Gastrocnemius medialis (tissue), 4 donors: Measurements from ENCODE around the gene URI1. TPM values are rescaled to one million over a fixed set of nuclear protein-coding genes. Genes with fewer than 3 reads are reported as not detected.

Experiments
- ATAC-seq, 2 donors: fragments of 150-250 bp; one replicate each; pipeline ENCODE4 v1.9.1; 2016
- DNase-seq, 2 donors: peaks; one replicate each; pipeline ENCODE4 v3.0.0-alpha.2; 2019
- H3K27ac ChIP-seq, 4 donors: fragments of 200-600 bp; sonication (generic); 1 replicate in 1 of 4; 2 replicates in 3 of 4; pipeline ENCODE4 v1.5.1; 2016 to 2018; ENCODE audit warnings: mild to moderate bottlenecking in 2 of 4, moderate library complexity in 1 of 4
- H3K27me3 ChIP-seq, 3 donors: fragments of 200-600 bp; sonication (generic) in 2 of 3; 1 replicate in 1 of 3; 2 replicates in 2 of 3; pipeline versions ENCODE4 v1.5.1 to v1.6.0; 2016 to 2019; ENCODE audit warnings: mild to moderate bottlenecking in 1 of 3, moderate library complexity in 1 of 3
- H3K36me3 ChIP-seq, 2 donors: fragments of 200-600 bp; sonication (generic) in 1 of 2; one replicate each; pipeline ENCODE4 v1.5.1; 2017 to 2018
- H3K4me1 ChIP-seq, 2 donors: fragments of 200-600 bp; sonication (generic) in 1 of 2; one replicate each; pipeline ENCODE4 v1.5.1; 2016 to 2017; ENCODE audit warnings: mild to moderate bottlenecking in 2 of 2
- H3K4me3 ChIP-seq, 4 donors: fragments of 200-600 bp; sonication (generic) in 3 of 4; 1 replicate in 1 of 4; 2 replicates in 3 of 4; pipeline ENCODE4 v1.5.1; 2016 to 2019; ENCODE audit warnings: mild to moderate bottlenecking in 2 of 4
- H3K9me3 ChIP-seq, 3 donors: fragments of 200-600 bp; sonication (generic) in 2 of 3; 1 replicate in 1 of 3; 2 replicates in 2 of 3; pipeline ENCODE4 v1.5.1; 2016 to 2019
- CTCF ChIP-seq, 5 experiments: fragments of 450-650 bp in 3 of 5; fragments of 200-600 bp in 2 of 5; sonication (generic) in 2 of 5; IDR thresholded peaks in 4 of 5; conservative IDR thresholded peaks in 1 of 5; 1 replicate in 4 of 5; 2 replicates in 1 of 5; pipeline ENCODE4 v1.5.1; 2016 to 2019; ENCODE audit warnings: antibody characterized with exemption in 5 of 5, mild to moderate bottlenecking in 3 of 5, moderate library complexity in 3 of 5
- POLR2A ChIP-seq, 2 donors: fragments of 450-650 bp; IDR thresholded peaks; one replicate each; pipeline ENCODE4 v1.6.1; 2017; ENCODE audit warnings: antibody characterized with exemption in 2 of 2, mild to moderate bottlenecking in 2 of 2, moderate library complexity in 2 of 2
- in situ Hi-C, 4 donors: fragments of 200-750 bp; cut with MboI; loops; one replicate each; pipeline versions ENCODE4 v1.15.0 to v1.8.0; 2017; ENCODE audit warnings: low sequenced_read_pairs in 4 of 4
- intact Hi-C: fragments of 100-400 bp; cut with DNase I; formaldehyde crosslinking; loops from one replicate; pipeline ENCODE4 v1.15.1; 2023; ENCODE audit warnings: low total_unique reads
- total RNA-seq, 4 donors: library from RNA; depleted of rRNA; stranded (reverse); fragments of >200 nt; gene quantifications; one replicate each; pipeline versions ENCODE4 v1.1.0 to v1.2.3, GENCODE V29; 2016

Gene URI1
- total RNA-seq, 4 donors from 2014 or later = 37.4 to 84.1 (median 59.2) TPM

DNA sequence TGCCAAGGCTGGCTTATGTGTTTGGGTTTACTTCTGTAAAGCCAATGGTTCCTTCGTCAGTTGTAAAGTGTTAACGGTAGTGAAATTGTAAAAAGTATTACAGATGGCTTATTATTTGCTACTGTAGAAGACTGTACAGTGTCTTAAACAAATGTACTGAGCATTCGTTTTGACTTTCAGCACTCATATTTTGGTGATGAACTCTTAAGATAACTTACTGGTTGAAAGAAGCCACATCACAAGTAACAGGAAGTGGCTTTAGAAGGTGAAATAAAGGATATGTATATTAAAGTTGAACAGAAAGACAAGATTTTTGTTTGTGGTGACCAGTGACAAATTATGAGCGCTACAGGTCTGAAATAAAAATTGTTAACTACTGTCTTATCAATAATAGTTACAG is 64.2 kb downstream of the URI1 start:
- no peak for TF ChIP-seq CTCF (IDR thresholded peaks at IDR 0.05 in 4 of 5, conservative IDR thresholded peaks at IDR 0.05 in 1 of 5)
- TF ChIP-seq POLR2A (IDR thresholded peaks at IDR 0.05) = no peak
- H3K9me3 ChIP-seq = no peaks in the 10 kb centered on the region
- H3K4me3 ChIP-seq = no peak overlapping the region
- H3K27ac ChIP-seq = no peak overlapping the region
- H3K36me3 ChIP-seq = peaks cover 0 to 26% of the 10 kb centered on the region in 2 donors
- intact Hi-C loops (no loop called here), in situ Hi-C loops (no loop called here)
- H3K27me3 ChIP-seq = no peaks in the 10 kb centered on the region
- ATAC-seq (no peak), DNase-seq (no peak)
- H3K4me1 ChIP-seq = peaks cover 0 to 5% of the 10 kb centered on the region in 2 donors

- Histone ChIP-seq H3K4me3 (no peak overlapping the region), H3K27me3 (no peaks in the 10 kb centered on the region), H3K4me1 (peaks cover 0 to 5% of the 10 kb centered on the region in 2 donors), H3K27ac (no peak overlapping the region), H3K36me3 (peaks cover 0 to 35% of the 10 kb centered on the region in 2 donors), H3K9me3 (no peaks in the 10 kb centered on the region)
- in situ Hi-C loops = no loop called here
- intact Hi-C loops = no loop called here
- ATAC-seq = no peak
- TF ChIP-seq CTCF (IDR thresholded peaks at IDR 0.05 in 4 of 5, conservative IDR thresholded peaks at IDR 0.05 in 1 of 5) (no peak), POLR2A (IDR thresholded peaks at IDR 0.05) (no peak)
- DNase-seq = no peak
Measured at GRCh38 chr19:30008169-30008568, 66.1 kb downstream of the URI1 start.

DNA sequence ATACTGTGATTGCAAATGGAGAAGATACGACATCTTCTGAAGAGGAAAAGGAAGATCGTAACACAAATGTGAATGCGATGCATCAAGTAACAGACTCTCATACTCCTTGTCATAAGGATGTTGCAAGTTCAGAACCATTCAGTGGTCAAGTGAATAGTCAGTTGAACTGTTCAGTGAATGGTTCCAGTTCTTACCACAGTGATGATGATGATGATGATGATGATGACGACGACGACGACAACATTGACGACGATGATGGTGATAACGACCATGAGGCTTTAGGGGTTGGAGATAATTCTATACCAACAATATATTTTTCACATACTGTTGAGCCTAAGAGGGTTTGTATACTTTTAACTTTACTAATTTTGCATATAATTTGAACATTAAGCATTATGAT is 67.0 kb downstream of the URI1 start:
- in situ Hi-C loops = no loop called here
- TF ChIP-seq CTCF (IDR thresholded peaks at IDR 0.05 in 4 of 5, conservative IDR thresholded peaks at IDR 0.05 in 1 of 5) (no peak), POLR2A (IDR thresholded peaks at IDR 0.05) (no peak)
- peaks cover 0 to 5% of the 10 kb centered on the region in 2 donors for H3K4me1 ChIP-seq
- no peaks in the 10 kb centered on the region for H3K27me3 ChIP-seq
- H3K4me3 ChIP-seq = no peak overlapping the region
- peaks cover 0 to 41% of the 10 kb centered on the region in 2 donors for H3K36me3 ChIP-seq
- no peaks in the 10 kb centered on the region for H3K9me3 ChIP-seq
- H3K27ac ChIP-seq = no peak overlapping the region
- ATAC-seq (no peak), DNase-seq (no peak)
- intact Hi-C loops = no loop called here

- Histone ChIP-seq H3K4me1 (no peaks in the 10 kb centered on the region), H3K4me3 (no peak overlapping the region), H3K27me3 (no peaks in the 10 kb centered on the region), H3K9me3 (no peaks in the 10 kb centered on the region), H3K27ac (no peak overlapping the region), H3K36me3 (peaks cover 0 to 62% of the 10 kb centered on the region in 2 donors)
- no peak for ATAC-seq
- intact Hi-C loops = no loop called here
- no peak for TF ChIP-seq POLR2A (IDR thresholded peaks at IDR 0.05)
- no peak for TF ChIP-seq CTCF (IDR thresholded peaks at IDR 0.05 in 4 of 5, conservative IDR thresholded peaks at IDR 0.05 in 1 of 5)
- DNase-seq = no peak
- in situ Hi-C loops = no loop called here
Measured at GRCh38 chr19:30011051-30011578, 69.1 kb downstream of the URI1 start.

DNA sequence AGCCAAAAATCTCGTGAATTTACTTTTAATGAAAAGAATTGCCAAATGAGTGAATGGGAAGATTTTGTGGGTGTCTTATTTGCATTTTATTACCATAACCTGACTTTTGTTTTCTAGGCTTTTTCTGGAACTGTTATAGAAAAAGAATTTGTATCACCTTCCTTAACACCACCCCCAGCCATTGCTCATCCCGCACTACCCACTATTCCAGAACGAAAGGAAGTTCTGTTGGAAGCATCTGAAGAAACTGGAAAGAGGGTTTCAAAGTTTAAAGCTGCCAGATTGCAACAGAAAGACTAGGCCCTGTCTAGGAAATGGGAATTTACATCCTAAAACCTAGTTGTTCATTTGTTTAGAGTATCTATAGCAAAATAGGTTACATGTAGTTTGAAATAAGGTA is 72.7 kb downstream of the URI1 start:
- no peak overlapping the region for H3K4me3 ChIP-seq
- no peaks in the 10 kb centered on the region for H3K27me3 ChIP-seq
- H3K9me3 ChIP-seq = no peaks in the 10 kb centered on the region
- intact Hi-C loops (no loop called here), in situ Hi-C loops (no loop called here)
- peaks cover 0 to 62% of the 10 kb centered on the region in 2 donors for H3K36me3 ChIP-seq
- TF ChIP-seq POLR2A (IDR thresholded peaks at IDR 0.05) (no peak), CTCF (IDR thresholded peaks at IDR 0.05 in 4 of 5, conservative IDR thresholded peaks at IDR 0.05 in 1 of 5) (no peak)
- H3K27ac ChIP-seq = no peak overlapping the region
- DNase-seq (no peak), ATAC-seq (no peak)
- H3K4me1 ChIP-seq = no peaks in the 10 kb centered on the region
